ENCODE measurements around the gene TRMT6.

Gene TRMT6

GRCh38 chr20:5971203-5971602 is 20.9 kb upstream of the TRMT6 start:
- Histone ChIP-seq H3K9ac (ENCODE audit: low read depth, low read length, poor library complexity, severe bottlenecking) (no peak overlapping the region), H3K4me3 (ENCODE audit: low read length, poor library complexity, severe bottlenecking) (no peak overlapping the region), H3K4me1 (ENCODE audit: insufficient read depth, low read length, poor library complexity, severe bottlenecking) (no peaks in the 10 kb centered on the region), H3F3A (ENCODE audit: low read depth) (no peaks in the 10 kb centered on the region), H3K27me3 (ENCODE audit: insufficient read depth, low read length, poor library complexity, severe bottlenecking) (no peaks in the 10 kb centered on the region), H3K9me3 (ENCODE audit: insufficient read depth, low read depth, low read length) (no peaks in the 10 kb centered on the region), H3K36me3 (ENCODE audit: insufficient read depth, low read length) (peaks cover 74% of the 10 kb centered on the region), H3K4me2 (ENCODE audit: low read depth, low read length, poor library complexity, severe bottlenecking) (no peak overlapping the region), H4K20me1 (ENCODE audit: insufficient read depth, low read length, poor library complexity, severe bottlenecking) (no peaks in the 10 kb centered on the region), H2AFZ (ENCODE audit: low read length) (no peak overlapping the region), H3K9me2 (replicated peaks; ENCODE audit: low read depth, low read length) (no peaks in the 10 kb centered on the region), H3K79me2 (ENCODE audit: insufficient read depth, low read length) (no peaks in the 10 kb centered on the region)
- TF ChIP-seq EZH2phosphoT487 (IDR thresholded peaks at IDR 0.05; ENCODE audit: borderline replicate concordance) (no peak), CTCF (conservative IDR thresholded peaks at IDR 0.05; ENCODE audit: low read length) (no peak)

DNA sequence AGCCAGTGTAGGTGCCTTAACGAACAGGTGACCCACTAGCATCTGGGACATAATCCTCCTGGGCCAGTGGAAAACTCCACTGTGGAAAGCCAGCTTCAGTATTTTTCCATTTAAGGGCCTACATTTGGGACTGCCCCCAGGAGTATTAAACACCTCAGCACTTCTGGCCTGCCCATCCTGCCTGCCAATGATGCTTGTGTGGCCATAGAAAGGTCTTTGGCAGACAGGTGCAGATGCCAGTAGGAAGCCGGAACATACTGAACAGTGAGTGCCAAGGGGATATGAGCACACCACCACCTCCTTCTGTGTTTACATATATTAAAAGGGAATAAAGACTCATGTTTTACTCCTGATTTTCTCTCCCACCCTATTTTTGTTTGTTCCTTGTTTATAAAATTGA is 20.0 kb upstream of the TRMT6 start:
- Histone ChIP-seq H3K9me3 (ENCODE audit: insufficient read depth, low read depth, low read length) (no peaks in the 10 kb centered on the region), H3K79me2 (ENCODE audit: insufficient read depth, low read length) (no peaks in the 10 kb centered on the region), H3K4me2 (ENCODE audit: low read depth, low read length, poor library complexity, severe bottlenecking) (no peak overlapping the region), H4K20me1 (ENCODE audit: insufficient read depth, low read length, poor library complexity, severe bottlenecking) (no peaks in the 10 kb centered on the region), H2AFZ (ENCODE audit: low read length) (no peak overlapping the region), H3F3A (ENCODE audit: low read depth) (no peaks in the 10 kb centered on the region), H3K36me3 (ENCODE audit: insufficient read depth, low read length) (peaks cover 76% of the 10 kb centered on the region), H3K4me3 (ENCODE audit: low read length, poor library complexity, severe bottlenecking) (no peak overlapping the region), H3K4me1 (ENCODE audit: insufficient read depth, low read length, poor library complexity, severe bottlenecking) (no peaks in the 10 kb centered on the region), H3K9me2 (replicated peaks; ENCODE audit: low read depth, low read length) (no peaks in the 10 kb centered on the region), H3K9ac (ENCODE audit: low read depth, low read length, poor library complexity, severe bottlenecking) (no peak overlapping the region), H3K27me3 (ENCODE audit: insufficient read depth, low read length, poor library complexity, severe bottlenecking) (no peaks in the 10 kb centered on the region)
- TF ChIP-seq CTCF (conservative IDR thresholded peaks at IDR 0.05; ENCODE audit: low read length) = no peak
- no peak for TF ChIP-seq EZH2phosphoT487 (IDR thresholded peaks at IDR 0.05; ENCODE audit: borderline replicate concordance)

- H2AFZ ChIP-seq (ENCODE audit: low read length) = no peak overlapping the region
- no peaks in the 10 kb centered on the region for H3K4me1 ChIP-seq (ENCODE audit: insufficient read depth, low read length, poor library complexity, severe bottlenecking)
- H3K4me3 ChIP-seq (ENCODE audit: low read length, poor library complexity, severe bottlenecking) = no peak overlapping the region
- H4K20me1 ChIP-seq (ENCODE audit: insufficient read depth, low read length, poor library complexity, severe bottlenecking) = no peaks in the 10 kb centered on the region
- H3K9me2 ChIP-seq (replicated peaks; ENCODE audit: low read depth, low read length) = no peaks in the 10 kb centered on the region
- no peaks in the 10 kb centered on the region for H3K9me3 ChIP-seq (ENCODE audit: insufficient read depth, low read depth, low read length)
- H3F3A ChIP-seq (ENCODE audit: low read depth) = no peaks in the 10 kb centered on the region
- no peak for TF ChIP-seq EZH2phosphoT487 (IDR thresholded peaks at IDR 0.05; ENCODE audit: borderline replicate concordance)
- no peak for TF ChIP-seq CTCF (conservative IDR thresholded peaks at IDR 0.05; ENCODE audit: low read length)
- H3K4me2 ChIP-seq (ENCODE audit: low read depth, low read length, poor library complexity, severe bottlenecking) = no peak overlapping the region
- H3K36me3 ChIP-seq (ENCODE audit: insufficient read depth, low read length) = peaks cover 76% of the 10 kb centered on the region
- no peak overlapping the region for H3K9ac ChIP-seq (ENCODE audit: low read depth, low read length, poor library complexity, severe bottlenecking)
- no peaks in the 10 kb centered on the region for H3K79me2 ChIP-seq (ENCODE audit: insufficient read depth, low read length)
- no peaks in the 10 kb centered on the region for H3K27me3 ChIP-seq (ENCODE audit: insufficient read depth, low read length, poor library complexity, severe bottlenecking)
Measured at GRCh38 chr20:5969940-5970339, 19.6 kb upstream of the TRMT6 start.
